Measurements from ENCODE around the gene CRACR2B. TPM values are rescaled to one million over a fixed set of nuclear protein-coding genes. Genes with fewer than 3 reads are reported as not detected.

The CRACR2B gene
- total and polyA plus RNA-seq, 2 of the 13 experiments (the other 11 are each of a cell fraction or from before 2014, with no cell fraction given): 14.9 to 21.0 TPM

- TF ChIP-seq SNAPC2 (CRISPR knock-in tag; IDR thresholded peaks at IDR 0.05) (no peak), ETV5 (CRISPR knock-in tag; IDR thresholded peaks at IDR 0.05; ENCODE audit: borderline replicate concordance) (no peak), ATF7-NPFF (CRISPR knock-in tag; IDR thresholded peaks at IDR 0.05; ENCODE audit: low read depth) (peak; percentile 43), ZFP1 (CRISPR knock-in tag; IDR thresholded peaks at IDR 0.05) (peak; percentile 74), TCF7L2 (IDR thresholded peaks at IDR 0.05; ENCODE audit: low read depth, low read length) (no peak), ZNF260 (CRISPR knock-in tag; IDR thresholded peaks at IDR 0.05; ENCODE audit: borderline replicate concordance, low read depth) (no peak), ZBTB3 (CRISPR knock-in tag; IDR thresholded peaks at IDR 0.05; ENCODE audit: borderline replicate concordance, low read depth) (no peak), SCMH1 (CRISPR knock-in tag; IDR thresholded peaks at IDR 0.05; ENCODE audit: borderline replicate concordance) (no peak), JUN (CRISPR knock-in tag; IDR thresholded peaks at IDR 0.05) (no peak), NFYC (CRISPR knock-in tag; IDR thresholded peaks at IDR 0.05) (peak; percentile 32; the same call in 1 of the 2 replicates), SKI (IDR thresholded peaks at IDR 0.05; ENCODE audit: partially characterized antibody) (peak; percentile 33), HCFC1 (IDR thresholded peaks at IDR 0.05; ENCODE audit: low read depth, low read length) (no peak), RORA (CRISPR knock-in tag; IDR thresholded peaks at IDR 0.05) (no peak), FOXA3 (CRISPR knock-in tag; IDR thresholded peaks at IDR 0.05) (peak; percentile 75), THAP11 (CRISPR knock-in tag; IDR thresholded peaks at IDR 0.05) (peak; percentile 76), FOXA1 (IDR thresholded peaks at IDR 0.05) (no peak), FOXA1 (CRISPR knock-in tag; IDR thresholded peaks at IDR 0.05) (0 out of 2 replicates have a peak, but pooled peaks have one; percentile 40), KLF6 (CRISPR knock-in tag; IDR thresholded peaks at IDR 0.05) (peak; percentile 67; the same call in 1 of the 2 replicates), TFDP1 (CRISPR knock-in tag; IDR thresholded peaks at IDR 0.05; ENCODE audit: borderline replicate concordance) (peak; percentile 91), FOXJ3 (CRISPR knock-in tag; IDR thresholded peaks at IDR 0.05; ENCODE audit: borderline replicate concordance) (no peak), TBP (CRISPR knock-in tag; IDR thresholded peaks at IDR 0.05) (no peak), ERF (CRISPR knock-in tag; IDR thresholded peaks at IDR 0.05) (peak; percentile 84; the same call in 1 of the 2 replicates), MAFF (IDR thresholded peaks at IDR 0.05; ENCODE audit: low read depth, low read length) (no peak)
- TF ChIP-seq, protein P1, sequence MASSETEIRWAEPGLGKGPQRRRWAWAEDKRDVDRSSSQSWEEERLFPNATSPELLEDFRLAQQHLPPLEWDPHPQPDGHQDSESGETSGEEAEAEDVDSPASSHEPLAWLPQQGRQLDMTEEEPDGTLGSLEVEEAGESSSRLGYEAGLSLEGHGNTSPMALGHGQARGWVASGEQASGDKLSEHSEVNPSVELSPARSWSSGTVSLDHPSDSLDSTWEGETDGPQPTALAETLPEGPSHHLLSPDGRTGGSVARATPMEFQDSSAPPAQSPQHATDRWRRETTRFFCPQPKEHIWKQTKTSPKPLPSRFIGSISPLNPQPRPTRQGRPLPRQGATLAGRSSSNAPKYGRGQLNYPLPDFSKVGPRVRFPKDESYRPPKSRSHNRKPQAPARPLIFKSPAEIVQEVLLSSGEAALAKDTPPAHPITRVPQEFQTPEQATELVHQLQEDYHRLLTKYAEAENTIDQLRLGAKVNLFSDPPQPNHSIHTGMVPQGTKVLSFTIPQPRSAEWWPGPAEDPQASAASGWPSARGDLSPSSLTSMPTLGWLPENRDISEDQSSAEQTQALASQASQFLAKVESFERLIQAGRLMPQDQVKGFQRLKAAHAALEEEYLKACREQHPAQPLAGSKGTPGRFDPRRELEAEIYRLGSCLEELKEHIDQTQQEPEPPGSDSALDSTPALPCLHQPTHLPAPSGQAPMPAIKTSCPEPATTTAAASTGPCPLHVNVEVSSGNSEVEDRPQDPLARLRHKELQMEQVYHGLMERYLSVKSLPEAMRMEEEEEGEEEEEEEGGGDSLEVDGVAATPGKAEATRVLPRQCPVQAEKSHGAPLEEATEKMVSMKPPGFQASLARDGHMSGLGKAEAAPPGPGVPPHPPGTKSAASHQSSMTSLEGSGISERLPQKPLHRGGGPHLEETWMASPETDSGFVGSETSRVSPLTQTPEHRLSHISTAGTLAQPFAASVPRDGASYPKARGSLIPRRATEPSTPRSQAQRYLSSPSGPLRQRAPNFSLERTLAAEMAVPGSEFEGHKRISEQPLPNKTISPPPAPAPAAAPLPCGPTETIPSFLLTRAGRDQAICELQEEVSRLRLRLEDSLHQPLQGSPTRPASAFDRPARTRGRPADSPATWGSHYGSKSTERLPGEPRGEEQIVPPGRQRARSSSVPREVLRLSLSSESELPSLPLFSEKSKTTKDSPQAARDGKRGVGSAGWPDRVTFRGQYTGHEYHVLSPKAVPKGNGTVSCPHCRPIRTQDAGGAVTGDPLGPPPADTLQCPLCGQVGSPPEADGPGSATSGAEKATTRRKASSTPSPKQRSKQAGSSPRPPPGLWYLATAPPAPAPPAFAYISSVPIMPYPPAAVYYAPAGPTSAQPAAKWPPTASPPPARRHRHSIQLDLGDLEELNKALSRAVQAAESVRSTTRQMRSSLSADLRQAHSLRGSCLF (CRISPR knock-in tag; IDR thresholded peaks at IDR 0.05; ENCODE audit: borderline replicate concordance): no peak
- TF ChIP-seq, protein P2, sequence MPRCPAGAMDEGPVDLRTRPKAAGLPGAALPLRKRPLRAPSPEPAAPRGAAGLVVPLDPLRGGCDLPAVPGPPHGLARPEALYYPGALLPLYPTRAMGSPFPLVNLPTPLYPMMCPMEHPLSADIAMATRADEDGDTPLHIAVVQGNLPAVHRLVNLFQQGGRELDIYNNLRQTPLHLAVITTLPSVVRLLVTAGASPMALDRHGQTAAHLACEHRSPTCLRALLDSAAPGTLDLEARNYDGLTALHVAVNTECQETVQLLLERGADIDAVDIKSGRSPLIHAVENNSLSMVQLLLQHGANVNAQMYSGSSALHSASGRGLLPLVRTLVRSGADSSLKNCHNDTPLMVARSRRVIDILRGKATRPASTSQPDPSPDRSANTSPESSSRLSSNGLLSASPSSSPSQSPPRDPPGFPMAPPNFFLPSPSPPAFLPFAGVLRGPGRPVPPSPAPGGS (CRISPR knock-in tag; IDR thresholded peaks at IDR 0.05): no peak
Observed at GRCh38 chr11:838441-839279, 10.9 kb downstream of the CRACR2B start (continued).

Data from HepG2 (cell line).